ENCODE measurements around the gene TESK1.

The TESK1 gene

GRCh38 chr9:35646533-35647265, 41.6 kb downstream of the TESK1 start:
- FAIRE-seq = no peak
- peak; percentile 94 for DNase-seq (ENCODE audit: insufficient read length, low spot score)
- peak; percentile 87 for TF ChIP-seq CTCF (IDR thresholded peaks at IDR 0.05; ENCODE audit: insufficient read depth, missing control alignments)

- DNase-seq (ENCODE audit: insufficient read length, low spot score) (peak; percentile 5), FAIRE-seq (no peak)
- TF ChIP-seq CTCF (IDR thresholded peaks at IDR 0.05; ENCODE audit: insufficient read depth, missing control alignments) = no peak
Observed at GRCh38 chr9:35649431-35650340, 44.6 kb downstream of the TESK1 start.

- peak; percentile 12 for DNase-seq (ENCODE audit: insufficient read length, low spot score)
- no peak for TF ChIP-seq CTCF (IDR thresholded peaks at IDR 0.05; ENCODE audit: insufficient read depth, missing control alignments)
- no peak for FAIRE-seq
Observed at GRCh38 chr9:35650341-35651158, 45.5 kb downstream of the TESK1 start, which contains the start of gene SIT1. Gene SIT1, minus strand, starts transcription at chr9:35650931. Its CDS starts 78 bp downstream, at chr9:35650853.

- TF ChIP-seq CTCF (IDR thresholded peaks at IDR 0.05; ENCODE audit: insufficient read depth, missing control alignments) = no peak
- FAIRE-seq (no peak), DNase-seq (ENCODE audit: insufficient read length, low spot score) (no peak)
Observed at GRCh38 chr9:35651956-35652828, 47.1 kb downstream of the TESK1 start.

- no peak for FAIRE-seq
- no peak for TF ChIP-seq CTCF (IDR thresholded peaks at IDR 0.05; ENCODE audit: insufficient read depth, missing control alignments)
- DNase-seq (ENCODE audit: insufficient read length, low spot score) = no peak
Observed at GRCh38 chr9:35652829-35653209, 47.8 kb downstream of the TESK1 start.

GRCh38 chr9:35653611-35654010, 48.5 kb downstream of the TESK1 start:
- FAIRE-seq (no peak), DNase-seq (ENCODE audit: insufficient read length, low spot score) (no peak)
- TF ChIP-seq CTCF (IDR thresholded peaks at IDR 0.05; ENCODE audit: insufficient read depth, missing control alignments) = no peak

All from D721Med (cell line).